Stimulated activated CD4-positive, alpha-beta T cell treated with anti-CD3 and anti-CD28 coated beads, Interleukin-1b, Interleukin-23, amount 100 ng/mL, for 4 hours (primary cell): ENCODE data around the gene C3orf80.
"Not testable (repeated sequence)": the region's sequence is repeated elsewhere in the genome, so short reads cannot be mapped to it uniquely, and the experiment has no call there.

Experiments
- DNase-seq, 2 donors: peaks; one replicate each; pipeline ENCODE4 v3.0.0-alpha.2; 2020; ENCODE audit warnings: low read depth in 2 of 2

The C3orf80 gene

DNA sequence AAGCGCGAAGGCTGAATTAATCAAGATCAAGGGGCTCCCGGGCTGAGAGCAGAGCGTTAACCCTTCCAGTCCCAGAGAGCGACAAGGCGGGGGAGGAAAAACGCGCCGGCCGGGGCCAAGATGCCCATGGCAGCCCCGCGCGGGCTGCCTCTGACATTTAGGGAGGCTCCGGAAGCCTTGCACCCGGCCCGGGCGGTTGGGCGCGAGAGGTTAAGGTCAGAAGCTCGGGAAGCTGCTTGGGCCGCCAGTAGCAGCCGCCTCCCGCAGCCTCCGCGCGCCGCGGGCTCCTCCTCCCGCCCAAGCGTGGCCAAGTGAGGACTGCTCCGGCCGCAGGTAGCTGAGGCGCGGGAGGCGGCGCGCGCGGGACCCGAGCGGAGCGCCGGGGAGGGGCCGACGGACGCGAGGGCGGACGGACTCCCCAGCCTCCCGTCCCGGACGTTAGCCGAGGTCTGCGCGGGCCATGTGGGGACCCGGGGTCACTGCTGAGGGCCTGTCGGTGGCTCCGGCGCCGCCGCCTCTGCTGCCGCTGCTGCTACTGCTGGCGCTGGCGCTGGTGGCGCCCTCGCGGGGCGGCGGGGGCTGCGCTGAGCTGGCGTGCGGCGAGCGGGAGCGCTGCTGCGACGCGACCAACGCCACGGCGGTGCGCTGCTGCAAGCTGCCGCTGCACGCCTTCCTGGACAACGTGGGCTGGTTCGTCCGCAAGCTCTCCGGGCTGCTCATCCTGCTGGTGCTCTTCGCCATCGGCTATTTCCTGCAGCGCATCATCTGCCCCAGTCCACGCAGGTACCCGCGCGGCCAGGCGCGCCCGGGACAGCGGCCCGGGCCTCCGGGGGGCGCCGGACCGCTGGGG, at the start of gene C3orf80:
Gene C3orf80 (plus strand): TSS at position 247 of the 850 bp plus-strand sequence. CDS start 214 bp downstream, at position 461.
- DNase-seq = peak; percentile 18 to 37

DNA sequence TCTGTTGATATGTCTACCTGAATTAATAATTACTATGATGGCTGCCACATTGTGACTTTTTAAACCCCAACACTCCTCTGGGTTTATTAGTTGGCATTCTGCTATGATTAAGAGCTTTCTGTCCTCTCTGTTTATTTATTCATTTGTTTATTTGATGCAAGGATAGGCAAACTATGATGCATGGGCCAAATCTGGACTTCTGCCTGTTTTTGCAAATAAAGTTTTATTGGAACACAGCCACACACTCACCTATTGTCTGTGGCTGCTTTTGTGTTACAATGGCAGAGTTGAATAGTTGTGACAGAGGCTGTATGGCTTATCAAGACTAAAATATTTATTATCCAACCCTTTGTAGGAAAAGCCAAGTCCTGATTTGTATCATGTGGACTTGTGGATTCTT, 48.3 kb upstream of the C3orf80 start:
- no peak for DNase-seq

DNA sequence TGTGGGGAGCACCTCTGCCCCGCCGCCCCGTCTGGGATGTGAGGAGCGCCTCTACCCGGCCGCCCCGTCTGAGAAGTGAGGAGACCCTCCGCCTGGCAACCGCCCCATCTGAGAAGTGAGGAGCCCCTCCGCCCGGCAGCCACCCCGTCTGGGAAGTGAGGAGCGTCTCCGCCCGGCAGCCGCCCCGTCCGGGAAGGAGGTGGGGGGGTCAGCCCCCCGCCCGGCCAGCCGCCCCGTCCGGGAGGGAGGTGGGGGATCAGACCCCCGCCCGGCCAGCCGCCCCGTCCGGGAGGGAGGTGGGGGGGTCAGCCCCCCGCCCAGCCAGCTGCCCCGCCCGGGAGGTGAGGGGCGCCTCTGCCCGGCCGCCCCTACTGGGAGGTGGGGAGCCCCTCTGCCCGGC, 46.6 kb upstream of the C3orf80 start:
- not testable (repeated sequence) for DNase-seq

DNA sequence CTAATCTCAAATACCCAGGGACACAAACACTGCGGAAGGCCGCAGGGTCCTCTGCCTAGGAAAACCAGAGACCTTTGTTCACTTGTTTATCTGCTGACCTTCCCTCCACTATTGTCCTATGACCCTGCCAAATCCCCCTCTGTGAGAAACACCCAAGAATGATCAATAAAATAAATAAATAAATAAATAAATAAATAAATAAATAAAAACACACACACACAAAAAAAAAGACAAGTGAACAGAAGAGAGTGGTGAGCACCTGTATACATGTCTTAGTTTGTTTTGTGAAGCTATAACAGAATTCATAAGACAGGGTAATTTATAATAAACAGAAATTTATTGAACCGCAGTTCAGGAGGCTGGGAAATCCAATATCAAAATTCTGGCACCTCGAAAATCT, 45.8 kb upstream of the C3orf80 start:
- DNase-seq = not testable (repeated sequence)

DNA sequence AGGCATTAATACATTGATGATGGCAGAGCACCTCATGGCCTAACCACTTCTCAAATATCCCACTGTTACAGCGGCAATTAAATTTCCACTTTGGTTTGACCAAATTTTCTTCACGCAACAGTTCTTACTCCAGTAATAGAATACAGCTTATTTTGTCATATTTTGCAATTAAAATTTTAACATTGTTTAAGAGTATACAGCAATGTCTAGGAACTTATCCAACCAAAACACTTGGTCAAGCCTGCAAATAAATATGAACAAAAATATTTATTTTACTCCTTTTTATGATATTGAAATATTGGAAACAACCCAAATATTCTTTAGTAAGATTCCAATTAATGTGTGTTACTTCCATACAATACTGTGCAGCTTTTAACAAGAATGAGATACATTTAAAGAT, 45.3 kb upstream of the C3orf80 start:
- DNase-seq = no peak

DNA sequence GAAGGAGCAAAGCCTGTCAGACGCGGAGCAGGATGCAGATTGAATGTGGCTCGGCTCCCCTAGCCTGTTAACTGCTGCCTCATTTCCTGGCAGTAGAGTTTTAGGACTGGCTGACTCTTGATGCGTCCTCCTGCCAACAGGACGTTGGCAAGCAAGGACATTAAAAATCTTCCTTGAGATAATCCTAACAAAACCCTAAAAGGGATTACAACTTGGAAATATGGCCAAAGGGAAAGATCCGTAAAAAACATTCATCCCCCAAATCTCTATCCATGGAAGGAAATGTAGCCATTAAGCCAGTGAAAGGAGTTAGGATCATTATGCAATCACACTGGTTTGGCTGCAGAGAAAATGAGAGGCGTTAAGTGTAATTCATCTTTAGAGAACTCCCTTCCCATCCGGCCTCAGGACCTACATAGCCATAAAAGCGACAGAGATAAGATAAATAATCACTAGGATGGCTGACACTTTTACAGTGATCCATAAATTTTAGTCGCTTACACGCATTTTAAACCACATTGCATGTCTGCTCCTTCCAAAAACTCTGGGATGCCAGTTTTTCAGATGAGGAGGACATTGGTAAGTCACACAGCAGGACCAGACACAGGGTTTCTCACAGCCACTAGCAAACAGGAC, 44.5 kb upstream of the C3orf80 start:
- no peak for DNase-seq

DNA sequence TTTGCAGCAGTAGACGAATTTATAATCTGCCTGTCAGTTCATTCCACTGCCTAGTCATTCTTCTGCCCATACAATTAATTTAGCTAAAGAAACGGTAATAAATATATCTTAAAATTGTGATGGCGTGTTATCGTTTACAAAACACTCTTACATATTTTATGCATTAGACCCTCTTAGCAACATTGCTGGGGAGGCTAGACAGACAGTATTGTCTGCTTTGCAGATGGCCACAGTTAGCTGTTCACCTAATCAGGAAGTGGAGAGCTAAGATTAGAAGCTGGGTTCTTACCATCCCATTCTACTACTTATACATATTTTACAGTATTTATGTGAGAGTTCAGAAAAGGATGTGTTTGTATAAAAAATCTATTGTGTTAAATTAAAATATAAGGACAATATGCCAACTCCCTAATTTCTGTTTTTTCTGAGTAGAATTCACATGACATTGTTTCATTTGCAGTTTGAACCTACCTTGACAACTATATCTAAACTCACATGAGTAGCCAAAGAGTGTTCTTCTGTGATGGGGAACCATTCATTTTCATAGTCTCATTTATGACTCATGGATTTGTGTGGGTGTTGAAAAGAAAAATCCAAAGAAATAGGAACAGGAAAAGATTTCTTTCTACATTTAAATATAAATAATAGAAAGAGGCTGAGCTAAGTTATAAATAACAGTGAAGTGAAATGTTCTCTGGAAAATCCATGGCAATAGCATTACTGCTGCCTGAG, 41.7 kb upstream of the C3orf80 start:
- no peak for DNase-seq

DNA sequence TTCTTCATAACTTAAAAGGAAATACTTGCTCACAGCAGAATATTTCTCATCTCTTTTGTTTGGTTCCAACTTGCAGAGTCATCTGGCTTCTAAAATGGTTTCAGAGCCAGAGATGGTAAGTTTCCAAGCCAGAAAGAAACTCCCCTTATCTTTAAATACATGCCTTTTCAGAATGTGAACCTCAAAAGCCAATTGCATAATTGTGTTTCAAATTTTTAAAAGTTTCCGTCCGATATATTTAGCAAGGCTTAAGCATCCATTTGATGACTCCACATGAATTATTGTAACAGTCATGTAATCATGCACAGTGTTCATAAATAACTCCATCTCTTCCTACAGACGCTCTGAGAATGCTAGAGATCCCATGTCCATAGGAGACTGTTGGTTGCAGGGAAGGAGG, 40.6 kb upstream of the C3orf80 start:
- no peak for DNase-seq

DNA sequence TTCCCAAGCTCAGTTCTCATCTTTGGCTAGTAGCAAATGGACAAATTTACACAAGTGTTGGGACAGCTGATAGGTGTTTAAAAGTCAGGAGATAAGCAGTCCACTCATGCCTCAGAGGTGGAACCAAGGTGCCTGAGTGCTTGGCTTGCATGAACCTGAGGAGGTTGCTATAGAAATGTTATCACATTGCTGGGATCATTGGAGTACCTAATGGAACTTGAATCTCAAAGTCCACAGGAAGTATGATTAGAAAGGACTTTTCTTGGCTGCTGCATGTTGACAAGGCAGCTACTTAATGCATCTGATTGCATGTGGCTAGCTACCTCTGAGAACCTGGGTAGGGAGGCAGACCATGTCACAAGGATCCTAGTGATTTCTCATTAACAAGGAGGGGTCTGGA, 39.5 kb upstream of the C3orf80 start:
- no peak for DNase-seq

DNA sequence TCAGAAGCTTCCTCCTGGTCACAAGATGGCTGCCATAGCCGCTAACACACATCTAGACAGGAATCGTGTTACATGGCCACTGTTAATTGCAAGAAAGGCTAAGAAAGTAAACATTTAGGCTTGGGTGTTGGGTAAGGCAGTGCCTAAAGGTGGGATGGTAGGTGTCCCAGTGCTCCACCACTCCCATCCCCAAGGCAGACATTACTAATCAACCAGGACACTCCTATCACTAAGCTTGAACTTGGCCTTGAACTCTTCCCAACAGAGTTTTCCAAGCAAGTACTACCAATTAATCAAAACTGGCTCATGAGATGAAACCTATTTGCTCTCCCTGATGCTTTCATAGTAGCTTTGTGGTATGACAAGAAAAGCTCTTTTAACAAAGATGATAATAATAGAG, 37.9 kb upstream of the C3orf80 start:
- no peak for DNase-seq

DNA sequence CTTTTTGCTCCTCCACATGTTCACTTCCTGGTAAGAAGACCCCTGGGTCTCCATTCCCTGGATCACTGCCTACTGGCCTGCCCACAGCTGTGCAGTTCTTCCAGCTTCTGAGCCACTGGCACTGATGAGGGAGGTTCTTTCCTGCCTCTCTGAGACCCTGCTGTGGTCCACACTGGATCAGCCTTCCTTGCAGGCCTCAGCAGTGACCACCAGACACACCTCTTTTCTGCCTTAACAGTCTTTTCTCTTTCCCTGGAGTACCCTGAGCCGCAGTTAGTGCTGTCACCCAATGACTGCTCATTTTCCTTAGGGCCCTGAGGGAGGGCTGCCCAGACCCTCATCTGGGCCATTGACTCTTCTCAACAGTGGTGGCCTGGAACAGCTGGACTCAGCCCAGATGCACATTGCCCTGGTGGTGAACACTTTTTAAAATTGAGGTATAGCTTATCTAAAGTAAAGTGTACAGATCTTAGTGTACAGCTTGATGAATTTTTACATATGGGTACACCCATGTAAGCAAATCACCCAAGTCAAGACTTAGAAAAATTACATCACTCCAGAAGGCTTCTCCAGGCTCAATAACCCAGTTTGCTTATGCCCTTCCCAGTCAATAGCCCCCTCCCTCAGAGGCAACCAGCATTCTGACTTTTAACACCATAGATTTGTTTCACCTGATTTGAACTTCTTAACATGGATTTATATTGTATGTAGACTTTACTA, 32.8 kb upstream of the C3orf80 start:
- DNase-seq = no peak

DNA sequence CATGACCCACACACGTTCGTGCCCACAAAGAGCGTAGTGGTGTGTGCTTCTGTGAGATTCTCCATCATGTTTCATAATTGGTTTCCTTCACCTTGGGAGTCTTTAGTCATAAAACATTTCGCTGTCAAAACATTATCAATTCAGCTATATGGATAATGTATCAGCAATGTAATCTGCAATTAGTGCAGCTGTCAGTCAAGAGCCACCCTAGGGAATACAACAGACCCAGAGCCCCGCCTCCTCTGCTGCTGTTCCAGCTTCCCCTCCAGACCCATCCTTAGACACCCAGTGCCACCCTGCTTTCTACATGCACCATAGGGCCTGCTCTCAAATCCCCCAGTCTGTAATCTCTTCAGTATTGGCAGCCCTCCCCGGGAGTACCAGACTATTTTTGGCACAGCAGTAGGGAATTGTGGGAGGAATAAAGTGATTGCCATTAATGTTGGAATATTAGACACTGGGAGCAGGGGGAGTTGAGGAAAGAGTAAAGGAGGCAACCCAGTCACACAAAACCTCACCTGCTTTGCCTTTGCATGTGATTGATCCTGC, 31.5 kb upstream of the C3orf80 start:
- no peak for DNase-seq

DNA sequence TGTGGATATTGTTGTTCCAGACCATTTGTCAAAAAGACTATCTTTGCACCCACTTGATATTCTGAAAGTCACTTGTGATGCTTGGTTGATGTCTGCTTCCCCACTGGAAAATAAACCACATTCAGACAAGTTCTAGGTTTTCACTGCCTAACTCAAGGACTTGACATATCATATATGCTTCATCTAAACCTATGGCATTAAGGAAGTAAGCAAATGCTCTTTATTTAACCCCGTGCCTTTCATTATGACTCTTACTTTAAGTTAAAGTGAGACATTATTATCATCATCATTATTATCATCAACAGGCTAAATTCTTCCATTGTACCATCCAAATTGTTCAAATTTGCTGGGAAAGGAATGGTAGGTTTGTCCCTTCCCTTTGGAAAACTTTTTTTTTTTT, 30.8 kb upstream of the C3orf80 start:
- DNase-seq = no peak

DNA sequence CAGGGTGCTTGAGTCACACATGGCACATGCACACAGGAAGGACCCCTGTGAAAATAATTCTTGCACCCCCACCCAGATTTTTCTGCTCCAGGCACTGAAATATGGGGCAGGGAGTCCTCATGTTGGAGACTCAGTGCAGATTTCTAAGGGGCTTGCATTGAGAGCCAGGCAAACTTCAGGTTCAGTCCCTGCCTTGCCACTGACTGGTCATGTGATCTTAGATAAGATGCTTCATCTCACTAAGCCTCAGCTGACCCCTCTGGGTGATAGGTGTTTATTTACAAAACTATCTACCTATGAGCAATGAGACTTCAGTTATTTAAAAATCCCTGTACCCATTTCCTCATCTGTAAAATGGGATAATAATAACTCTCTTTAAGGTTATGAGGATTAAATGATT, 30.1 kb upstream of the C3orf80 start:
- no peak for DNase-seq

DNA sequence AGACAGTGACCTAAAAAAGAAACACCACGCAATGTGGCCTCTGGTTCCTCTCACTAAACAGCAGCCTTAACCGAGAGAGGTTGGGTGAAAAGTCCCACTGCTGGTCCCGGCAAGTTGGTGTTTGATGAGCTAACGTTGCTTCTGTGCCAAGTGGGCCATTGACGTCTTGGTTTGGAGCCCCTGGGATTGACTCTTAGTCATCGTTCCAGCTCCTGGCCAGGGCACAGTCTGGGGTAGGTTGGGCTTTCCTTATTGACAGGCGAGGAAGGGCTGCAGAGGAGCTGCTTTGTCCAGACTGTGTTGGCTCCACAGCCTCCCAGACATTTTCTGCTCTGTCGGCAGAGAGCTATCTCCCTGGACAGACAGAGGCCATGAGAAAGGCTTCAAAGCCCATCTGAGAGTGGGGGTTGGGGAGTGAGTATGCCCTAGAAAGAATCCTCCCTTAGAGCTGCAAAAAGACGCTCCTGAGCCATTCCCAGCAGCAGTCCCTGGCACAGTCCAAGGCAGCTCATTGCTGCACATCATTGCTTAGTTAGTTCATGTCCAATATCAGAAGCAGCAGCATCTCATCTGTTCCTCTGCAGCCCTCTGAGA, 28.6 kb upstream of the C3orf80 start:
- no peak for DNase-seq

DNA sequence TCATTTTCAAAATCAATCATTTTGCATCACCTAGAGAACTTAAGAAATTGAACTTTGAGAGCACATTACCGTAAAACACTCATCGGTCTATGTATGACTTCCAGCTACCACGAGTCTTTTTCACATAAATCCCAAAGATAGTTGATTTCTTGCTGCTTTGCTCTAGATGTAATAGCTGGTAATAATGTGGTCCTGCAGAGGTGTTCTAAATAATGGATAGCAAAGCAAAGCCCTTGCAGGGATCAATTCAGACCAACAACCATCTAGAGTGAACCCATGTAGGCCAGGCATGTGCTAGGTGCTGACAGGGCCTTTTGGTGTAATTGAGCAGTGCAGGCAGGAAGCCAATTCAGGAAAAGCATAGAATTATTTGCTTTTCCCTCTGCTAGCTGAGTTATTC, 26.1 kb upstream of the C3orf80 start:
- DNase-seq = no peak

DNA sequence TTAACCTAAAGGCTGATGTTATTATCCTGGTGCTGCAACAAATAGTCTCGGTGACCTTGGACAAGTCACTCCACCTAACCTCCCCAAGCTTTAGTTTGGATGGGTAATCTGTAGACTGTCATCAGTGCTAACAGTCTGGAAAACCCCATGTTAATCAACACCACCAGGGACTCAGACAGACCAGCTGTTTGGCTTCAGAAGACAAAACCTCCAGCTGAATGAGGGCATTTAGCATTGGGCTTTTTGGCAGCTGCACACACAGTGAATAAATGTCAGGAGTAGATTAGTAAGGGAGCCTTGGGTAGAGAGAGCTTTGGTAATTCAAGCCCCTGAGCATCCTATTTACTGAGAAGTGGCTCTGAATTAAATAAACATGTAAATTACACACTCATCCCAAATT, 24.9 kb upstream of the C3orf80 start:
- no peak for DNase-seq

DNA sequence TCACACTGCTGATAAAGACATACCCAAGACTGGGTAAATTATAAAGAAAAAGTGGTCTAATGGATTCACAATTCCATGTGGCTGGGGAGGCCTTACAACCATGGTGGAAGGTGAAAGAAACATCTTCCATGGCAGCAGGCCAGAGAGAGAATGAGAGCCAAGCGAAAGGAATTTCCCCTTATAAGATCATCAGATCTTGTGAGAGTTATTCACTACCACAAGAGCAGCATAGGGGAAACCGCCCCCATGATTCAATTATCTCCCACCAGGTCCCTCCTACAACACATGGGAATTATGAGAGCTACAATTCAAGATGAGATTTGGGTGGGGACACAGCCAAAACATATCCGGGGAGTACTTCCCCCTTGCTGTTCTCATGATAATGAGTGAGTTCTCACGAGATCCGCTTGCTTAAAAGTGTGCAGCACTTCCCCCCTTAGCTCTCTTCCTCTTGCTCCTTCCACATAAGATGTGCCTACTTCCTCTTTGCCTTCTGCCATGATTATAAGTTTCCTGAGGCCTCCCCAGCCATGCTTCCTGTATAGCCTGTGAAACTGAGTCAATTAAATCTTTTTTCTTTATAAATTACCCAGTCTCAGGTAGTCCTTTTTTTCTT, 20.7 kb upstream of the C3orf80 start:
- DNase-seq = not testable (repeated sequence)

DNA sequence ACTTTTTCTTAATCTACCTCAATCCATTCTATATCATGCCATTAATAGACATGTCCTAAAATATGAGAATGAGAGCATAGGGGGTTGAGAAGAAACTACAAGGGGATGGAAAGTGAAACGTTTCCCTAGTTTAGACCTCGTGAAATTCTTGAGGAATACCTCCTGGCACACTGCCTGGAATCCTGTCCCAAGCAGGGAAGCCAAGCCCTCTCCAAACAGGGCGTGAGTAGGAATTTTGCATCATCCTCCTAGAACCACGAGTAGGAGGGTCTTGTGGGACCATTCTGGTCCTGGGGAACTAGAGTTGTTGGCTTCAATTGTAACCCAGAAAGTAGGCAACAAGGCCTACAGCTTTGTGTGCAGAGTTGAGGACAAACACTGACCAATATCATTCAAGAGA, 19.6 kb upstream of the C3orf80 start:
- no peak for DNase-seq

DNA sequence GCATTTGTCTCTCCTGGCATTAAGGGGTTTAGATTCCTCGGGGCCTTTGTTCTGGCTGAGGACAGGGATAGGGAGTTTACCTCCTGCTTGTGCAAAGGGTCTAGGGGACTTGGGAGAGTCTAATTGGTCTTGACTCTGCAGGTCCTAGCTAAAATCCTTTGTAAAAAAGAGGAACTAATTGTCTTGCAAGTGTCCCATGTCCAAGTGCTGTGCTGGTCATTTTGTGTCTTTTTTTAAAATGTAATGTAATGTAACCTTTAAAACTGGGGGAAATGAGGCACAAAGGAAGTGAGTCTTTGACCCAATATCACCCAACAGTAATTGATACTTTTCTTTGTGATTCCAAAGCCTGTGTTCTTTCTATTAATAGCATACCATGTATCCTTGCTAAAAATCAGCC, 14.9 kb upstream of the C3orf80 start:
- no peak for DNase-seq

DNA sequence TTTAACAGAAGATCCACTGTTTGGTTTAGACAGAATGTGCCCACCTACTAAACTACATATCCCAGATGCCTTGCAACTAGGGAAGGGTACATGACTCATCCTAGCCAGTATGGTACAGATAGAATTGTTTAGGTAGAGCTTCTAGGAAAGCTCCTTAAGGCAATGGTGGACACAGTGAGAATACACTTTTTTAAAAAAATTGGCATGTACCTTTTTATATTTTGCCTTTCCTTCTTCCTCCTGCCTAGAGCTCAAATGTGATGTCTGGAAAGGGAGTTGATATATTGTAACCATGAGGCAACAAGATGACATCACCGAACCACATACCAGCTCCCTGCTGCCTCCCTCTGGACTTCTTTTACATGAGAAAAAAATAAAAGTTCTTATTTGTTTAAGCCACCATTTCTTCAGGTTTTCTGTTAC, 14.4 kb upstream of the C3orf80 start:
- DNase-seq = no peak
